Kidney epithelial cell (primary cell): ENCODE results near the gene FABP3. TPM values are rescaled to one million over a fixed set of nuclear protein-coding genes. Genes with fewer than 3 reads are reported as not detected.
"Not testable (repeated sequence)": the region's sequence is repeated elsewhere in the genome, so short reads cannot be mapped to it uniquely, and the experiment has no call there.

Experiments
- DNase-seq: peaks from one replicate; pipeline ENCODE4 v3.0.0-alpha.2; 2010; ENCODE audit warnings: low read depth
- H3K27me3 ChIP-seq: 2 replicates; pipeline ENCODE4 v1.6.0; 2011; ENCODE audit warnings: low read length; ENCODE audit not compliant: control insufficient read depth, insufficient read depth
- H3K36me3 ChIP-seq: 2 replicates; pipeline ENCODE4 v1.5.1; 2011; ENCODE audit warnings: low read length; ENCODE audit not compliant: control insufficient read depth, insufficient read depth
- H3K4me3 ChIP-seq: 2 replicates; pipeline ENCODE4 v1.5.1; 2011; ENCODE audit warnings: low read depth, mild to moderate bottlenecking, control low read depth, low read length
- CTCF ChIP-seq: IDR thresholded peaks from 2 replicates; pipeline ENCODE4 v1.5.1; 2011; ENCODE audit warnings: mild to moderate bottlenecking, moderate library complexity, low read length, control low read depth, inconsistent platforms; ENCODE audit not compliant: insufficient read depth, poor library complexity, severe bottlenecking
- total RNA-seq: library from RNA; depleted of rRNA; stranded (reverse); fragments of >200 nt; gene quantifications from 2 replicates; pipeline ENCODE4 v1.2.3, GENCODE V29; 2015

FABP3 gene
- total RNA-seq, 1 donor from 2014 or later: 2.1 TPM

DNA sequence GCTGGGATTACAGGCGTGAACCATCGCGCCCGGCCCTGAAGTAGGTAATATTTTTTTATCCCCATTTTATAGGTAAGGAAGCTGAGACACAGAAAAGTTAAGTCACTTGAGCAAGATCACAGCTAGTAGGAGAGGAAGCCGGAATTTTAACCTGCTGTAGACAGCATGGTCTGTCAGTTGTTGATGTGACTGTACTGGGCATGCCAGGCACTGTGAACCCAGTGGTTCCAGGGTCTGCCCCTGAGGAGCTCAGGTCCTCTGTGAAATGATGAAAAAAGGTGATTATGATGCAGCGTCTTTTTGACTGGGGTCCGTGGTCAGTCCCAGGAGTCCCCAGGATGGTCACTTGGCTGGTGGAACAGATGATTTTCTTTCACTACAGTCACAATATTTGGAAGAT lies 16.7 kb upstream of the FABP3 start:
- Histone ChIP-seq H3K36me3 (no peaks in the 10 kb centered on the region), H3K27me3 (no peaks in the 10 kb centered on the region), H3K4me3 (no peak overlapping the region)
- no peak for DNase-seq
- no peak for TF ChIP-seq CTCF

DNA sequence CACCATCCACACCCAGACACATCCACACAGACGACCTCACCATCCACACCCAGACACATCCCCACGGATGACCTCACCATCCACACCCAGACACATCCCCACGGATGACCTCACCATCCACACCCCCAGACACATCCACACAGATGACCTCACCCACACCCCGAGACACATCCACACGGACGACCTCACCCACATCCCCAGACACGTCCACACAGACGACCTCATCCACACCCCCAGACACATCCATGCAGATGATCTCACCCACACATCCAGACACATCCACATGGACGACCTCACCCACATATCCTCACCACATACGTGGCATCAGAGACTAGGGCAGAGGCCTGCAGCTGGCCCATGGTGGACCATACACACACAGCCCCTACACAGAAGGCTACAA lies 14.7 kb upstream of the FABP3 start:
- Histone ChIP-seq H3K27me3 (no peaks in the 10 kb centered on the region), H3K36me3 (no peaks in the 10 kb centered on the region), H3K4me3 (no peak overlapping the region)
- no peak for TF ChIP-seq CTCF
- DNase-seq: no peak

DNA sequence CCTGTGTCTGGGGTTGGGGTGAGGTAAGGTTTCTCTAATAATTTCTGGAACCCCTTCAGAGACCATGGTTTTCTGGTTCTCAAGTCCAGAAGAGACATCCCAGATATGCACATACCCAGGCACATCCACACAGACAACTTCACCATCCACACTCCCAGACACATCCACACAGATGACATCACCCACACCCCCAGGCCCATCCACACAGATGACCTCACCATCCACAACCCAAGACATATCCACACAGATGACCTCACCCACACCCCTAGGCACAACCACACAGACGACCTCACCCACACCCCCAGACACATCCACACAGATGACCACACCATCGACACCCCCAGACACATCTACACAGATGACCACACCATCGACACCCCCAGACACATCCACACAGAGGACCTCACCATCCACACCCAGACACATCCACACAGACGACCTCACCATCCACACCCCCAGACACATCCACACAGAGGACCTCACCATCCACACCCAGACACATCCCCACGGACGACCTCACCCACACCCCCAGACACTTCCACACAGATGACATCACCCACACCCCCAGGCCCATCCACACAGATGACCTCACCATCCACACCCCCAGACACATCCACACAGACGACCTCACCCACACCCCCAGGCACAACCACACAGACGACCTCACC lies 13.8 kb upstream of the FABP3 start:
- DNase-seq, H3K36me3 ChIP-seq, H3K27me3 ChIP-seq, H3K4me3 ChIP-seq: not testable (repeated sequence)

- Histone ChIP-seq H3K4me3 (no peak overlapping the region), H3K27me3 (no peaks in the 10 kb centered on the region), H3K36me3 (no peaks in the 10 kb centered on the region)
- DNase-seq: no peak
- no peak for TF ChIP-seq CTCF
Measured at GRCh38 chr1:31383967-31384366, 11.1 kb upstream of the FABP3 start.

GRCh38 chr1:31382379-31382989 lies 9.6 kb upstream of the FABP3 start:
- H3K36me3 ChIP-seq: no peaks in the 10 kb centered on the region
- H3K27me3 ChIP-seq: no peaks in the 10 kb centered on the region
- no peak overlapping the region for H3K4me3 ChIP-seq
- DNase-seq: no peak
- TF ChIP-seq CTCF: no peak

DNA sequence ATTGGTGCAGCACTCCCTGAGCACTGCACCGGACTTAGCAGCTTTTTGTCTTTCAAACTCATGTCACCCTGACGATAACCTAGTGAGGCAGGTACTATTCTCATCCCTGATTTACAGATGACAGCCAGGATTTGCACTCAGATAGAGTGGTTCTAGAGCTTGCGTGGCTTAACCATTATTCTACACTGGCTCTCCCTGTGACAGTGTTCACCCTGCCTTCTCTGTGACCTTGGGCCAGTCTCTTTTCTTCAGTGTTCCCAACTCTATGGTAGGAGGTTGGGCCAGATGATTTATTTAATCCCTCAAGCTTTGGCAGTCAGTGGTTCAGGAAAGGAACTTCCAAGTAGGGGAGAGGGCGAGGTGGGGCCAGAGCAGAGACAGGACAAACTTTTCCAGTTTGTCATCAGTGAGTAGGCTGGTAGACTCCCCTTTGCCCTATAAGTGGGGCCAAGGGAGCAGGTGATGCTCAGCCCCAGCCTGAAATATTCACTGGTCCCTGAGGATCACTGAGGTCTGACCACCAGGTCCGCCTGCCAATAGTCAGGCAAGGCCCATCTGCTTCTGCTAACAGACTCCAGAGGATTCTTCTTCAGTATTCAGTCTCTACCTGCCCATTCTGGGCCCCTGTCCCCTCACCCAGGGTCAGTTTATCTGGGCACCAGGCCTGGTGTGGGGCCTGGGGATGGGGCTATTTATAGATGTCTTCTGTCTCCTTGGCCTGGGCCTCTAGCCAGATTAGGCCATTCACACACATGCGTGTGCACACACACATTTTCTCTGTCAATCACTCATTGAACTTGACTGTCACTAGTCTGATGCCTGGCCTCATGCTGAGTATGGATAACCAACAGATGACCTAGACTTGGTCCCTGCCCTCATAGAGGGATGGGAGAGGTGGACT lies 8.8 kb upstream of the FABP3 start:
- TF ChIP-seq CTCF: no peak
- Histone ChIP-seq H3K4me3 (no peak overlapping the region), H3K27me3 (no peaks in the 10 kb centered on the region), H3K36me3 (no peaks in the 10 kb centered on the region)
- no peak for DNase-seq
